GM19099 (cell line): ENCODE results near the gene EML1.

Source experiments
- POLR2A ChIP-seq: IDR thresholded peaks from 3 replicates; pipeline ENCODE4 v1.6.1; 2011; ENCODE audit warnings: low read depth; ENCODE audit not compliant: insufficient read length; ENCODE audit errors: extremely low read depth

EML1 gene

DNA sequence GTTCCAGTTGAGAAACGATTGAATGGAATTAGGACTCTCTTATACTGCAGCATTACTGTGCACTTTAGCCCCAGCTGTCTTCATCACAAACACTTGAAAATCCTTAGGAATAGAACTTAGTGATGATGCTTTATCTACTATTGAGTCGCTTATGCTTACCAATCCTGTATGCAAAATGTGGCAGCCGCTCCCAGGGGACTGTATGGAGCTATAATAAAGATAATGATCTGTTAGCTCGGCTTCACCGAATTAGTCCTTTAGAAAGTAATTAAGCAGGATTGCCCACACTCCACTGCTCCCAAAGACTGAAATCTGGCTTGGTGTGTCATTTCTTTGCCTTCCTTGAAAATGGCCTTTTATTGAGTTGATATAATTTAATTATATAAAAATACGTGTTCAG lies 10.6 kb downstream of the EML1 start:
- TF ChIP-seq POLR2A = no peak

DNA sequence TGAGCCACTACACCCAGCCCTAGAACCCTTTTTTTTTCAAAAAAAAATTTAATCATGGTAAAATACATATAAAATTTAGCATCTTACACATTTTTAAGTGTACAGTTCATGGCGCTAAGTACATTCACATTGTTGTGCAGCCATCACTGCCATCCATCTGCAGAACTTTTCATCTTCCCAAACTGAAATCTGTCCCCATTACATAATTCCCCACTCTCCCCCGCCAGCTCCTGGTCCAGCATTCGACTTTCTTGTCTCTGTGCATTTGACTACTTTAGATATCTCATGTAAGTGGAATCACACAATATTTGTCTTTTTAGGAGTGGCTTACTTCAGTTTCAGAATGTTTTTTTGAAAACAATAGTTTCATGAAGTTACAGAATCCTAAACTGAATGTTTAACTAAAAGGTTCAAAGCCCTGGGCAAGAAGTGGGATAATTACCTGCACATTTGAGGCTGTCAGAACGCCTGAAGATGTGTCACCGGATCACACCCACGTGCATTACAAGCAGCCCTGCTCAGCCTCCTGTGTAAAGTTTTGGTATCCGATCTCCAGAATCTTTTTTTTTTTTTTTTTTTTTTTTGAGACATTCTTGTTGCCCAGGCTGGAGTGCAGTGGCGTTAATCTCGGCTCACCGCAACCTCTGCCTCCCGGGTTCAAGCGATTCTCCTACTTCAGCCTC lies 12.7 kb downstream of the EML1 start:
- TF ChIP-seq POLR2A = no peak

- TF ChIP-seq POLR2A = no peak
These were observed 13.6 kb downstream of the EML1 start for GRCh38 chr14:99806836-99807235.

GRCh38 chr14:99807413-99808153 lies 14.4 kb downstream of the EML1 start:
- no peak for TF ChIP-seq POLR2A

GRCh38 chr14:99808154-99808505 lies 14.9 kb downstream of the EML1 start:
- no peak for TF ChIP-seq POLR2A

DNA sequence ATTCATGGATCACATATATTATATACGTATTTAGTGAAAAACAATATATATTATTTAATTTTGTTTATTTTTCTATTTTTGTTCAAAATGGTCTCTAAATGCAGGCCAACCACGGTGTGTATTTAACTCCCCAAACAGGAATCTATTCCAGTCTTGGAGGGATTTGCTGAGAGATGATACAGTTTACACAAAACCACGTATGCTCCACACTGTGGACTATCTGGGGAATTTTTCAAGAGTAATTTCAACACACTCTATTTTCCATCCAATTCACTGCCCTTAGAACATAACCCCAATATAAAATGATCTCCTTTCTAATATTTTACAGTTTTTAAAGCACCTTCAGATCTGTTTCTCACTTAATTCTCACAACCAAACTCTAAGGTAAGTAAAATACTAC lies 15.3 kb downstream of the EML1 start:
- no peak for TF ChIP-seq POLR2A

DNA sequence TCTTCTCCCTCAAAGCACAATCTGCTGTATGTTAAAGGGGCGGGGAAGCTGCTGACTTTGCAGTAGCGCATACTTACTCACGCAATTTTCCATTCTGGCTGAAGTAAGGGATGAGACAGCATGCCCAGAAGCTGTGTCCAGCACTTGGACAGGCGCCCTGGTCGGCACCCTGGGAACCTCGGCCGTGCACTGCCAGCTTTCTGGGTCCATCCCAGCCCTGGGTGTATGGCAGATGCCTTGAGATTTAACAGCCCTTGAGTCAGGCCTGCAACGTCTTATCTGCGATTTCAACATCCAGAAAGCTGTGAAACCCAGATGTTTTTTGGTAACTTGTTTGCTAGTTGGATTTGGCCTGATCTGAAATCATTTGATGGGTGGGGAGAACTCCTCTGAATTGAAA lies 16.1 kb downstream of the EML1 start:
- TF ChIP-seq POLR2A = no peak

DNA sequence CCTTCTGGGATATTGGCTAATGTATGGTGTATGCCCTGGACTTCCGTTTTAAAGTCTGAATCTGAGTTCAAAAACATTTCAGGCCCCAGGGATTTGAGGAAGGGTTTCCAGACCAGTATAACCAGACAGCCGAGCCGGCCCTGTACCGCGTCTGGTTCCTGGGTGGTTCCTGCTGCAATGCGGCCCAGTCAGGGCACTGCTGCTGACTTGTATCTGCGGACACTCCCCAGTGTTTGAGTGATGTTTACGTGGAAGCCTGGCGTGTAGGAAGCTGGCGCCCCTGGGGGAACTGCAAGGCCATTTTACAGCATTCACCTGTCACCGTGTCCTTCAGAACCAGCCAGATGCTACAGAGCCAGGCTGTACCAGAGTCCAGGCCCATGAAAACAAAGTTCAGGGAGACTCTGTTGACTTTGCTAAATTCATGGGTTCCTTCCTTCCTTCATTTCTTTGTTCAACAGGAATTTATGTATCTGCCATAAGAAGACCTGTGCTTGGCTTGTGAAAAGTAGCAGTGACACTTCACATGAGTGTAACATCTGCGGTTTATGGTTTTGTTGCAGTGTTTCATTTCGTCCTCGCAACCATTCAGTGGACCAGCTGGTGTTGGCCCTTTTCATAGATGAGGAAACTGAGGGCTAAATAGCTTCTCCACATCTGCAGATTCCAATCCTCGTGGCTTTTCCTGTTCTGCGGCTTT lies 16.8 kb downstream of the EML1 start:
- TF ChIP-seq POLR2A = no peak

DNA sequence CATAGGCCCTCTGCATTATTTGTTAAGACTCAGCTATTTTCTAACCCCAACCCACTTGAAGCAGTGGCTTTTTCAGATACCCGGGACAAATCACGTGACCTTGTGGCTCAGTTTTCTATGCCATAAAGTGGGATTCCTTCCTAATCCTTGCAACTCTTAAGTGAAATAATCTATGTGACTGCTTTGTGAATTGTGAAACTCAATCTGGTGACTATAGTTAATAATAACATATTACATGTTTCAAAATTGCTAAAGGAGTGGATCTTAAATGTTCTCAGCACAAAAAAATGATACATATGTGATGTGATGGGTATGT lies 17.3 kb downstream of the EML1 start:
- TF ChIP-seq POLR2A = no peak

- TF ChIP-seq POLR2A = no peak
These were observed 19.0 kb downstream of the EML1 start for GRCh38 chr14:99812096-99812750.

DNA sequence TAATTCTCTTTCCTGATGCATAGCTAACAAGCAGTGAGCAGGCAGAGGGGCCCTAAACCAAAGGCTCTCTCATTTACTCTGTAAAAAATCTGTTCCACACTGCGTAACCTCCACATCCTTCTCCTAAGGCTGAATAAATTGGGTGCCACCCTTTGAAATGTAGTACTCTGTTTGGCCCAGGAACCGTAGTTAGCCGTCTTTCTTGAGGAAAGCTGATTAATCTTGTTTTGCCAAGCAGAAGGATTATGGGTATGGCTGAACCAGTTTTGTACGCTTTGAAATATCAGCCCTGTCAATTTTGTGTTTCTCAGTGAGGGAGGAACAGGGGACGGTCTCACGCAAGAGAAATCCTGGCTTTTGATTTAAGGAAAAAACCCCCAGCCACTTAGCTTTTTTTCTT lies 19.7 kb downstream of the EML1 start:
- TF ChIP-seq POLR2A = no peak

DNA sequence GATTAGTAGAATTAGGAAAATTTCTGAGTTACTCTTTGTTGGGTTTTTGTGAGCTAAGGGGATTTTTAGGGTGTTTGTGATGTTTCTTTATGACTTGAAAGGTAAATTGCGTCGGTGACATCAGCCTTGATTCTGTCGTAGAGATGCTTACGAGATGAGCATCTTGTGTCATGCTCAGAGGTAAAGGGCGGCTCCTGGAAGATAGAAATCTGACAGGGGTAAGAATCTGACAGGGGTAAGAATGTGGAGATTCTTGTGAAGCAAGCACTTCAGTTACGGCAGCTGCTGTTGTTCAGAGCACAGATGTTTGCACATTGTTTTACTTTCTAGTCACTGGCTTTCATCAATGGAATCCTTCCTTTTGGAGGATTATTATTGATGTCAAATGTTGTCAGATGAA lies 22.5 kb downstream of the EML1 start:
- TF ChIP-seq POLR2A = no peak

DNA sequence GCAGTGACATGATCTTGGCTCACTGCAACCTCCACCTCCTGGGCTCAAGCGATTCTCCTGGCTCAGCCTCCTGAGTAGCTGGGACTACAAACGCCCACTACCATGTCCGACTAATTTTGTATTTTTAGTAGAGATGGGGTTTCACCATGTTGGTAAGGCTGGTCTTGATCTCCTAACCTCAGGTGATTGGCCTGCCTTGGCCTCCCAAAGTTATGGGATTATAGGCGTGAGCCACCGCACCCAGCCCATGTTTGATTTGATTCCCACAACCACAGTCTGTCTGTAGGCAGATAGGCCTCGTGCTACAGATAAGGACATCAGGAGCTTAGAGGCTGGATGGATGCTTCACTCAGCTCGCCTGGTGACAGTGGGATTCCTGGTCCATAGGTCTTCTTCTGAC lies 23.0 kb downstream of the EML1 start:
- TF ChIP-seq POLR2A = no peak

GRCh38 chr14:99816642-99817041 lies 23.4 kb downstream of the EML1 start:
- TF ChIP-seq POLR2A = no peak

- no peak for TF ChIP-seq POLR2A
These were observed 24.1 kb downstream of the EML1 start for GRCh38 chr14:99817331-99817730.
